Measurements from ENCODE around the gene RAB9A.
A peak's percentile ranks its signal among the peaks of the same experiment; 100 is the strongest.
"Not testable (repeated sequence)": the region's sequence is repeated elsewhere in the genome, so short reads cannot be mapped to it uniquely, and the experiment has no call there.

Gene RAB9A

DNA sequence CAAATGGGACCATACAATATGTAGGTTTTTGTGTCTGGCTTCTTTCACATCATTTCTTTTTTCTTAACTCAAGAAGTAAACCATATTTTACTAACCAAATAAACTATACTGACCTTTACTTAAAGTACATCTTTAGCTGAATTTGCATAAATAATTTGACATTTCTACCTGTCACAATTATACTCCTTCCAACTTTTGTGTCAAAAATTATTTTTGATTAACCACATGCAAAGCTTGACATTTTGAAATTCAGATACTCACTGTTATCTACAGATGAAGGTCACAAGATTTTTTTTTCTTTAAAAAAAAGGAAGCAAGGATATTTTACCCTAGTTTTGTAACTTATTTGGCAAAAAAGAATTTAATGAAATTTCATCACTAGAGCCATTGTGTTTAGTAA, 12.0 kb upstream of the RAB9A start:
- Histone ChIP-seq H3F3A (ENCODE audit: control insufficient read depth, insufficient read depth) (no peaks in the 10 kb centered on the region), H3K36me3 (ENCODE audit: control insufficient read depth, low read length) (no peaks in the 10 kb centered on the region), H3K4me3 (ENCODE audit: low read length) (peak overlapping the region; percentile 17; the same call in 1 of the 2 replicates), H3K4me1 (ENCODE audit: control insufficient read depth, low read length) (peaks cover 39% of the 10 kb centered on the region), H4K20me1 (ENCODE audit: control insufficient read depth, insufficient read depth, low read depth, low read length) (no peaks in the 10 kb centered on the region), H3K4me2 (ENCODE audit: low read length) (peak overlapping the region; percentile 45), H3K9me3 (ENCODE audit: control insufficient read depth, insufficient read depth, low read length) (no peaks in the 10 kb centered on the region), H3K27ac (ENCODE audit: low read depth, low read length) (peak overlapping the region; percentile 18; the same call in 1 of the 2 replicates), H3K79me2 (ENCODE audit: control insufficient read depth, low read length) (no peaks in the 10 kb centered on the region), H3K27me3 (ENCODE audit: control insufficient read depth, low read length) (no peaks in the 10 kb centered on the region), H3K9me2 (replicated peaks; ENCODE audit: control insufficient read depth, low read length) (no peaks in the 10 kb centered on the region)
- no peak for TF ChIP-seq EZH2phosphoT487 (IDR thresholded peaks at IDR 0.05; ENCODE audit: borderline replicate concordance, low read length)
- TF ChIP-seq, protein P1, sequence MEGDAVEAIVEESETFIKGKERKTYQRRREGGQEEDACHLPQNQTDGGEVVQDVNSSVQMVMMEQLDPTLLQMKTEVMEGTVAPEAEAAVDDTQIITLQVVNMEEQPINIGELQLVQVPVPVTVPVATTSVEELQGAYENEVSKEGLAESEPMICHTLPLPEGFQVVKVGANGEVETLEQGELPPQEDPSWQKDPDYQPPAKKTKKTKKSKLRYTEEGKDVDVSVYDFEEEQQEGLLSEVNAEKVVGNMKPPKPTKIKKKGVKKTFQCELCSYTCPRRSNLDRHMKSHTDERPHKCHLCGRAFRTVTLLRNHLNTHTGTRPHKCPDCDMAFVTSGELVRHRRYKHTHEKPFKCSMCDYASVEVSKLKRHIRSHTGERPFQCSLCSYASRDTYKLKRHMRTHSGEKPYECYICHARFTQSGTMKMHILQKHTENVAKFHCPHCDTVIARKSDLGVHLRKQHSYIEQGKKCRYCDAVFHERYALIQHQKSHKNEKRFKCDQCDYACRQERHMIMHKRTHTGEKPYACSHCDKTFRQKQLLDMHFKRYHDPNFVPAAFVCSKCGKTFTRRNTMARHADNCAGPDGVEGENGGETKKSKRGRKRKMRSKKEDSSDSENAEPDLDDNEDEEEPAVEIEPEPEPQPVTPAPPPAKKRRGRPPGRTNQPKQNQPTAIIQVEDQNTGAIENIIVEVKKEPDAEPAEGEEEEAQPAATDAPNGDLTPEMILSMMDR (IDR thresholded peaks at IDR 0.05; ENCODE audit: low read depth, low read length, poor library complexity, severe bottlenecking): no peak

DNA sequence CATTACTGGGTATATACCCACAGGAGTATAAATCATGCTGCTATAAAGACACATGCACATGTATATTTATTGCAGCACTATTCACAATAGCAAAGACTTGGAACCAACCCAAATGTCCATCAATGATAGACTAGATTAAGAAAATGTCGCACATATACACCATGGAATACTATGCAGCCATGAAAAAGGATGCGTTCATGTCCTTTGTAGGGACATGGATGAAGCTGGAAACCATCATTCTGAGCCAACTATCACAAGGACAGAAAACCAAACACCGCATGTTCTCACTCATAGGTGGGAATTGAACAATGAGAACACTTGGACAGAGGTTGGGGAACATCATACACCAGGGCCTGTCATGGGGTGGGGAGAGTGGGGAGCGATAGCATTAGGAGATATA, 9.2 kb upstream of the RAB9A start:
- not testable (repeated sequence) for H4K20me1 ChIP-seq (ENCODE audit: control insufficient read depth, insufficient read depth, low read depth, low read length); H3K27me3 ChIP-seq (ENCODE audit: control insufficient read depth, low read length); H3K36me3 ChIP-seq (ENCODE audit: control insufficient read depth, low read length); H3K4me2 ChIP-seq (ENCODE audit: low read length); H3K9me2 ChIP-seq (replicated peaks; ENCODE audit: control insufficient read depth, low read length); H3K4me3 ChIP-seq (ENCODE audit: low read length); H3K9me3 ChIP-seq (ENCODE audit: control insufficient read depth, insufficient read depth, low read length); H3F3A ChIP-seq (ENCODE audit: control insufficient read depth, insufficient read depth); H3K79me2 ChIP-seq (ENCODE audit: control insufficient read depth, low read length); H3K27ac ChIP-seq (ENCODE audit: low read depth, low read length)
- peaks cover 26% of the 10 kb centered on the region for H3K4me1 ChIP-seq (ENCODE audit: control insufficient read depth, low read length)

DNA sequence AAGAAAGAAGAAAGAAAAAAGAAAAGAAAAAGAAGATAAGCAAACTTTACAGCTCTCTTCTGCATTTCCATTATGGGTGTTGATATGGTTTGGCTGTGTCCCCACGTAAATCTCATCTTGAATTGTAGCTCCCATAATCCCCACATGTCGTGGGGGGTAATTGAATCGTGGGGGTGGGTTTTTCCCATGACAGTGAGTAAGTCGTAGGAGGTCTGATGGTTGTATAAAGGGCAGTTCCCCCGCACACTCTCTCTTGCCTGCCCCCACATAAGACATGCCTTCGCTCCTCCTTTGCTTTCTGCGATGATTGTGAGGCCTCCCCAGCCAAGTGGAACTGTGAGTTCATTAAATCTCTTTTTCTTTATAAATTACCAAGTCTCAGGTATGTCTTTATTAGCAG, 7.3 kb upstream of the RAB9A start:
- Histone ChIP-seq H3K27me3 (ENCODE audit: control insufficient read depth, low read length) (no peaks in the 10 kb centered on the region), H3K4me2 (ENCODE audit: low read length) (no peak overlapping the region), H3K9me3 (ENCODE audit: control insufficient read depth, insufficient read depth, low read length) (no peaks in the 10 kb centered on the region), H3K9me2 (replicated peaks; ENCODE audit: control insufficient read depth, low read length) (no peaks in the 10 kb centered on the region), H4K20me1 (ENCODE audit: control insufficient read depth, insufficient read depth, low read depth, low read length) (no peaks in the 10 kb centered on the region), H3K79me2 (ENCODE audit: control insufficient read depth, low read length) (no peaks in the 10 kb centered on the region), H3K4me3 (ENCODE audit: low read length) (no peak overlapping the region), H3K4me1 (ENCODE audit: control insufficient read depth, low read length) (peaks cover 24% of the 10 kb centered on the region), H3K36me3 (ENCODE audit: control insufficient read depth, low read length) (no peaks in the 10 kb centered on the region), H3K27ac (ENCODE audit: low read depth, low read length) (no peak overlapping the region), H3F3A (ENCODE audit: control insufficient read depth, insufficient read depth) (no peaks in the 10 kb centered on the region)
- no peak for TF ChIP-seq EZH2phosphoT487 (IDR thresholded peaks at IDR 0.05; ENCODE audit: borderline replicate concordance, low read length)
- TF ChIP-seq, protein P1 (IDR thresholded peaks at IDR 0.05; ENCODE audit: low read depth, low read length, poor library complexity, severe bottlenecking): no peak

DNA sequence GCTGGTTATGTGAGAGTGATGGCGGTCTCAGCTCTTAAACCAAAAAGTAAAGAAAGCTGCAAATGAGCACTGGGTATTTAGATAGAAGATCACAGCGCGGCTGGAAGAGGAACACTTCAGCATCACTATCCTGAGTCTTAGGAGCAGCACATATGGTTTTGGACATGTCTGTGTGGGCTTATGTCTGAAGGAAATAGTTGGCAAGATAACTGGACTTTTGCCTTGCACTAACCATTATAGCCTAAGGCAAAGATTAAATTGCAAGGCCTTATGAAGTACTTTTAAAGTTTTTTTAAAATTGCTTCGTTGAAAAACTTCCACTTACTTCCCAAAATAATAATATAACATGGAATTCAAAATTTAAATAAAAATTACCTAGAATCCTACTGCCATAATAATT, 4.6 kb upstream of the RAB9A start:
- Histone ChIP-seq H3K79me2 (ENCODE audit: control insufficient read depth, low read length) (peaks cover 9% of the 10 kb centered on the region), H3K9me2 (replicated peaks; ENCODE audit: control insufficient read depth, low read length) (no peaks in the 10 kb centered on the region), H3K4me1 (ENCODE audit: control insufficient read depth, low read length) (peaks cover 32% of the 10 kb centered on the region), H3F3A (ENCODE audit: control insufficient read depth, insufficient read depth) (no peaks in the 10 kb centered on the region), H3K27me3 (ENCODE audit: control insufficient read depth, low read length) (no peaks in the 10 kb centered on the region), H3K9me3 (ENCODE audit: control insufficient read depth, insufficient read depth, low read length) (no peaks in the 10 kb centered on the region), H3K36me3 (ENCODE audit: control insufficient read depth, low read length) (no peaks in the 10 kb centered on the region; the same call in 1 of the 2 replicates), H4K20me1 (ENCODE audit: control insufficient read depth, insufficient read depth, low read depth, low read length) (no peaks in the 10 kb centered on the region), H3K4me3 (ENCODE audit: low read length) (no peak overlapping the region), H3K27ac (ENCODE audit: low read depth, low read length) (no peak overlapping the region), H3K4me2 (ENCODE audit: low read length) (no peak overlapping the region)
- TF ChIP-seq, protein P1 (IDR thresholded peaks at IDR 0.05; ENCODE audit: low read depth, low read length, poor library complexity, severe bottlenecking): no peak
- TF ChIP-seq EZH2phosphoT487 (IDR thresholded peaks at IDR 0.05; ENCODE audit: borderline replicate concordance, low read length): no peak

Measured in DOHH2 (cell line).